Transverse colon (tissue), 4 donors: Measurements from ENCODE around the gene FAM216A.

Experiments
- CTCF ChIP-seq, 5 experiments: fragments of 200-600 bp in 3 of 5; fragments of 450-650 bp in 2 of 5; sonication (generic) in 3 of 5; IDR thresholded peaks; 1 replicate in 2 of 5; 2 replicates in 3 of 5; pipeline ENCODE4 v1.5.1; 2016 to 2017; ENCODE audit warnings: antibody characterized with exemption in 5 of 5, inconsistent platforms in 3 of 5, mild to moderate bottlenecking in 2 of 5, moderate library complexity in 1 of 5
- POLR2AphosphoS5 ChIP-seq, 3 donors: sonication (generic); formaldehyde crosslinking; IDR thresholded peaks; one replicate each; pipeline ENCODE4 v1.6.1; 2016; ENCODE audit warnings: antibody characterized with exemption in 3 of 3

GRCh38 chr12:110424237-110424636, 44.4 kb upstream of the FAM216A start:
- TF ChIP-seq CTCF (IDR thresholded peaks at IDR 0.05) (no peak), POLR2AphosphoS5 (IDR thresholded peaks at IDR 0.05) (no peak)
